Activated CD4-positive, CD25-positive, alpha-beta regulatory T cell treated with anti-CD3 and anti-CD28 coated beads, Interleukin-2, amount 50 U/mL, for 24 hours (primary cell): Measurements from ENCODE around the gene ENTHD1.
A peak's percentile ranks its signal among the peaks of the same experiment; 100 is the strongest.
"Not testable (repeated sequence)": the region's sequence is repeated elsewhere in the genome, so short reads cannot be mapped to it uniquely, and the experiment has no call there.

ENCODE experiments used
- ATAC-seq, 2 donors: fragments of 150-1000 bp; cut with Tn5 transposase; one replicate each; pipeline ENCODE4 v1.10.0; 2021; ENCODE audit warnings: mild to moderate bottlenecking in 1 of 2, moderate library complexity in 1 of 2

Gene ENTHD1

DNA sequence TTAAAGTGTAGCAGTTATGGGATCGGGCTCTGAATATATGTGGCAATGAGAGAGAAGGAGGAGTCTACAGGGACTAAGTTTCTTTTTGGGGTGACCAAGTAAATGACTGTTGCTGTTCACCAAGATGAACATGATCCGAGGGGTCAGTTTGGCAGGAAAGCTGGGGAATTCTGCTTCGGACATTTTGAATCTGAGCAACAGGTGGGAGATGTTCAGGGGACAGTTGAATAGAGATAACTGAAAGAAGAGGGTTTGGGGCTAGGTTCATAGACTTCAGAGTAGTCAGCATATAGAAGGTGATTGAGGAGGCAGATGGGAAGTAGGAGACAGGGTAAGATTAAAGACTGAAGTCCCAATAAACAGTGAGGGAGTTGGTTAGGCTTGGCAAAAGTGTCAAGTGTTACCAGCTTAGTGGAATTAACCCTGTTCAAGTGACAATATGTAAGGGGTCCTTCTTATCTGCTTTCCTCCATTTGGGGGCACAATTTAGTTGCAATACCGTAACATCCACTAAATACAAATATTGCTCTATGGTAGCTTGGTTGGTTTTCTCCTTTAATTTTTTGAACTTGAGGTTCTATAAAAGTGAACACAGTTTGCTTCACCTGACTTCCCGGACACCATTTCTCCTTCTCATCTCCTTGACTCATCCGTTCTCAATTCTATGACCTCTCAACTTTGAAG, 2.9 kb upstream of the ENTHD1 start:
- ATAC-seq, result no peak

DNA sequence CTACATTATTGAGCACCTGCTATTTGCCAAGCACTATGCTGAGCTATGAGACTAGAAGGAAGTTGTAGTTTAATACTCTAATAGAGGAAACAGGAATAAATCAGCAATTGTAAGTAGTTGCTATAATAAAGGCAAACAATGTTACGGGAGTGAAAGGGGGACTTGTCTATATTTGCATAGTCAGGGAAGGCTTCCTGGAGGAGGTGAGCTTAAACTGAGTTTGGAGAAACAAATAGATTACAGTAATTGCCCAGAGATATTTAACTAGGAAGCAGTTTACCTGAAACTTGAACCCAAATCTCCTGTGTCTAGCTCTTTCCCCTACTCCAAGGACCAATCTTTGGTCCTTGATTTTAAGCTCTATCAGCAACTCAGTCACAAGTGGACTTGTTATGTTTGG, 2.1 kb upstream of the ENTHD1 start:
- no peak for ATAC-seq

DNA sequence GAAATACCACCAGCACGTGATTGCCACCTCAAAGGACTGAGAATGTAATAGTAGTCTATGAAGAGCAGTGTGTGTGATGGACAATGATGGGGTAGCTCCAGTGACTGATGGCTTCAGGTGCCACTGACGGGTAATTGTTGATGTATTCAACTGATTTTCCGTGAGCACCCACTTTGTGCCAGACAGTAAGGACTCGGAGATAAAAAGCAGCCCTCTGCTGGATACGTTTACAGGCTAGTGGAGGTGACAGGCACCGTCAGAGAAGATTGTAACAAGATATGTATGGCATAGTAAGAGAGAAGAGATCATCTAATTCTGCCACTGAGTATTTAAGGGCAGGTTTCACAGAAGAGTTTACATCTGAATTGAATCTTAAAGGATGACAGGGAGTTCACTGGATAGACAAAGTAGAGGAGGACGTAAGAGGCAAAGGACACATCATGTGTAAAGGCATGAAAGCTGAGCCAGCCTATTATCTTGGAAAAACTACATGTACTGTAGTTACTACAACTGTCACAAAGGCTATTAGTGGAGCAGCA, 1.1 kb upstream of the ENTHD1 start:
- no peak for ATAC-seq

DNA sequence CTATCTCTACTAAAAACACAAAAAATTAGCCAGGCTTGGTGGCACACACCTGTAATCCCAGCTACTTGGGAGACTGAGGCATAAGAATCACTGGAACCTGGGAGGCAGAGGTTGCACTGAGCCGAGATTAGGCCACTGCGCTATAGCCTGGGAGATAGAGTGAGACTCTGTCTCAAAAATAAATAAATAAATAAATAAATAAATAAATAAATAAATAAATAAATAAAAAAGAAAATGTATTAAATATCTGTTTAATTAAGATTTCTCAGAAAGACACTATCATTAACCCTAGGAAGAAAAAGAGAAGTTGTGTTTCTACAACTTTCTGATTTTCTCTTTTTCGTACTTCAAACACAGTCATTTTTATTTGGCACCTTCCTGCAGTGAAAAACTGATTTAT, 3.6 kb downstream of the ENTHD1 start:
- ATAC-seq, result not testable (repeated sequence)

DNA sequence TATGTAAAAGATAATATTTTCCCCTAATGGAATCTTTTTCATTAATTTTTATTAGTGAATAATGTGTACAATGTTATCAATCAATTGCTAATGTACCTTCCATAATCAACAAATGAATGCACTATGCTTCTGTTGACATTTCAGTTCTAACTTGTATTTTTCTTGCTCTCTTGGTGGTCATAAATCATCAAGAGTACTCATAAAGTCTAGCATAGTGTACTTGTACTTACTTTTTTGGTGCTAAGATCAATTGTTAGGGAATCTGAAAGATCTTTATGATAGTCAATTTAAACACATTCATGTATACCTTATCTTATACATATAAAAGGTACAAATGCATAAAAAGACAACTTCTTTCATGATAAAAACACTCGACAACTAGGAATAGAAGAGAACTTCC, 10.5 kb downstream of the ENTHD1 start:
- no peak for ATAC-seq

DNA sequence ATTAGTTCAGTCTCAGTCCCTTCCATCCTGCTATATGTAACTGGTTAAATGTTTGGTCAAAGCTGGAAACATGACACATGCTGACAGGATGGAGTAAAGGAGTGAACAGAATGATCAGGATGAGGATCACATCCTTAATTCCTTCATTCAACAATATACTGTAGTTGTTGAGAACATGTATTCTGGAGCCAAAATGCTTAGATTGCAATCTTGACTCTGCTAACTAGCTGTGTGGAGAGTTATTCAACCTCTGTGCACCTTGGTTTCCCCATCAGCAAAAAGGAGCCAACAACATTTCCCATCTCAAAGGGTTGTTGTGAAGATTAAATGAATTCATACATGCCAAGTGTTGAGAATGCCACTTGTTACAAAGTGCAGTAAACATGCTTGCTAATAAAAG, 12.8 kb downstream of the ENTHD1 start:
- no peak for ATAC-seq

DNA sequence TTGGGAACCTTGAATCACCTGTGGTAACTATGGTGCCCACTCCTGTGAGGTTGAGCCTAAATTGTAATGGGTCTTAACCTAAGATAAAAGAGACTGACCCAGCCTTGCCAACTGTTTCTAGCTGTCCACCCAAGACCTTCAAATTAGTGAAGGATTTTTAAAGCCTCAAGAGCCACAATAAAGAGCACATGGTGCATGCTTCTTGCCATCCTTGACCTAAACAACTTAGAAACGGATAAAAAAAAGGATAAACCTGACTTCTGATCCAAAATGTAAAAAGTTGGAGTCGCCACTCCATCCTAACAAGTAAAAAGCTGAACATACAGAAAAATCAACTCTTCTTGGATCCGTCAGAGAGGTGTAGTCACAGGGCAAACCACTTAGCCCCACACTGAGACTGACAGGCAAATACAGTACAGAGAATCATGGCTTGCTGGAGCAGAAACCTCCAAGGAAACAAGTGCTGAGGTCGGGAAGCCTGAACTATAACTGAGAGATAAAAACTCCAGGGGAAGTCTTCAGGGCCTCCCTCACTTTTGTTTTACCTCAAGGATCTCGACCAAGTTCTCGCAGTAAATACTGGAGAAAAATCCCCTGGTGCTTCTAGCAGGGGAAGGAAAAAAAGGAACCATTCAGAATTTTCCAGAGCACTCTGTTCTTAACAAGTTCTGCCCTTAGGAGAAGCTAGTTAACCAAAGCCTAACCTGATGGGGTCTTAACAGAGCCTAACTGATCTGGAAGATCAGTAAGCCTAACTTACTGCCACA, 16.3 kb downstream of the ENTHD1 start:
- ATAC-seq, result no peak

DNA sequence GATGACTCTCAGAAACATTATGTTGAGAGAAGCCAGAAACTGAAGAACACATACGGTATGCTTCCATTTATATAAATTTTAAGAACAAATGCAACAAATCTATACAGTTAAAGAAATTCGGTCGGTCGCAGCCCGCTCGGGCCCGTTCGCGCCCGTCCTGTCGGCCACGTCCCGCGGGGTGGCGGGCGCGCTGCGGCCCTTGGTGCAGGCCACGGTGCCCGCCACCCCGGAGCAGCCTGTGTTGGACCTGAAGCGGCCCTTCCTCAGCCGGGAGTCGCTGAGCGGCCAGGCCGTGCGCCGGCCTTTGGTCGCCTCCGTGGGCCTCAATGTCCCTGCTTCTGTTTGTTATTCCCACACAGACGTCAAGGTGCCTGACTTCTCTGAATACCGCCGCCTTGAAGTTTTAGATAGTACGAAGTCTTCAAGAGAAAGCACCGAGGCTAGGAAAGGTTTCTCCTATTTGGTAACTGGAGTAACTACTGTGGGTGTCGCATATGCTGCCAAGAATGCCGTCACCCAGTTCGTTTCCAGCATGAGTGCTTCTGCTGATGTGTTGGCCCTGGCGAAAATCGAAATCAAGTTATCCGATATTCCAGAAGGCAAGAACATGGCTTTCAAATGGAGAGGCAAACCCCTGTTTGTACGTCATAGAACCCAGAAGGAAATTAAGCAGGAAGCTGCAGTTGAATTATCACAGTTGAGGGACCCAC, 18.2 kb downstream of the ENTHD1 start:
- not testable (repeated sequence) for ATAC-seq

DNA sequence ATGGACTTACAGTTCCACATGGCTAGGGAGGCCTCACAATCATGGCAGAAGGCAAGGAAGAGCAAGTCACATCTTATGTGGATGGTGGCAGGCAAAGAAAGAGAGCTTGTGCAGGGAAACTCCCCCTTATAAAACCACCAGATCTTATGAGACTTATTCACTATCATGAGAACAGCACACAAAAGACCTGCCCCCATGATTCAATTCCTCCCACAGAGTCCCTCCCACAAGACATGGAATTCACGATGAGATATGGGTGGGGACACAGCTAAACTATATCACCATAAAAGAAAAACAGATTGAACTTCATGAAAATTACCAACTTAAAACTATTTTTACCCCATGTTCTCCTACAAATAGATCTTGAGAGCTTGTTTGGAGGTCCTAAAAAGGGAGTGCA, 19.6 kb downstream of the ENTHD1 start:
- peak in 1 of 2 donors; percentile 55 for ATAC-seq

DNA sequence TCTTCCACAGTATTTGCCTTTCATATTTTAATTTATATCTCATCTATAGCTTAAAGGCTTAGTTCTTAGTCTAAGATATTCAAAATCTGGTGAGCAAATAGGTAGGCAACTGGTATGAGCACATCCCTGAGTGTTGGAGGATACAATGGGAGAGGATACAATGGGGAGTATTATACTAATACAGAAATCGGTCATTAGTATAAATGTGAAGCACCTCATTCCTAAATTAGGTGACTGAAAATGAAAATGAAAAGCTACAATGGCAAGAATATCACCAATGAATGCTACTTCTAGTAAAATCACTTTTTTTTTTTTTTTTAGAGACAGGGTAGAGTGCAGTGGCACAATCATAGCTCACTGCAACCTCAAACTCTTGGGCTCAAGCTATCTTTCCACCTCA, 21.0 kb downstream of the ENTHD1 start:
- no peak for ATAC-seq

DNA sequence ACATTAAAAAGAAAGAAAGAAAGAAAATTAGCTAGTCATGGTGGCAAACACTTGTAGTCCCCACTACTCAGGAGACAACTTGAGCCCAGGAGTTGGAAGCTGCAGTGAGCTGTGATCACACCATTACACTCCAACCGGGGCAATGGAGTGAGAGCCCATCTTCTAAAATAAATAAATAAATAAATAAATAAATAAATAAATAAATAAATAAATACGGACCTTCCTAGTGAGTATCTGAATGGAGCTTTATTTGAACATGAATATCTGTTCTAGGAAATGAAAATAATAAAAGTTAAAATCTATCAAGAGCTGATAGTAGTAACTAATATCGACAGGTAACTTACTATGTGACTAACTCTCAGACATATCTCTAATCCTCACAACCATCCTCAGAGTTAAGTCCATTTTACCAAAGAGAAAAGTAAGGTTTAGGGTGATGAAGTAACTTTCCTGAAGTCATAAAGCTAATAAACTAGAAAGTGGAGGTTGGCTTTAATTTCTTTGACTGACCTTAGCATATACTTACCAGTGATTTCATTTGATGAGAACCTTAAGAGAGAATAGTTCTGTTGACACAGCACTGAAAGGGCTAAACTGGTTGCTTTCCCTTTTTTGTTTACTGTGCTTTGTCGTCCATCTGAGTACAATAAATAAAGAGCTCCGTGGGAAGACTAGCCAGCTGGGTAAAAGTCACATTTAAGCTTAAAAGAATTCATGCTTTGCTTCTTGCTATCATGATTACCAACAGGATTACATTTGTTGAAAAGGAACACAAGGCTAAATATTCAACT, 22.4 kb downstream of the ENTHD1 start:
- ATAC-seq, result no peak

DNA sequence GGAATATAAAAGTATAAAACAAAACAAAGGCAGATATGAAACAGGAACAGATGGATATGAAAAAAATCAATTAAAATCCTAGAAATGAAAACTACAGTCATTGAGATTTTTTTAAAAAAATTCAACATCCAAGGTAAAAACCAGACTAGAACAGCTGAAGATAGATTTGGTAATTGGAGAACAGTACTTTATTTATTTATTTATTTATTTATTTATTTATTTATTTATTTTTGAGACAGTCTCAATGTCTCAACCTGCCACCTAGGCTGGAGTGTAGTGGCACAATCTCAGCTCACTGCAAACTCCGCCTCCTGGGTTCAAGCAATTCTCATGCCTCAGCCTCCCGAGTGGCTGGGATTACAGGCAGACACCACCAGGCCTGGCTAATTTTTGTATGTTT, 23.8 kb downstream of the ENTHD1 start:
- ATAC-seq, result not testable (repeated sequence)

DNA sequence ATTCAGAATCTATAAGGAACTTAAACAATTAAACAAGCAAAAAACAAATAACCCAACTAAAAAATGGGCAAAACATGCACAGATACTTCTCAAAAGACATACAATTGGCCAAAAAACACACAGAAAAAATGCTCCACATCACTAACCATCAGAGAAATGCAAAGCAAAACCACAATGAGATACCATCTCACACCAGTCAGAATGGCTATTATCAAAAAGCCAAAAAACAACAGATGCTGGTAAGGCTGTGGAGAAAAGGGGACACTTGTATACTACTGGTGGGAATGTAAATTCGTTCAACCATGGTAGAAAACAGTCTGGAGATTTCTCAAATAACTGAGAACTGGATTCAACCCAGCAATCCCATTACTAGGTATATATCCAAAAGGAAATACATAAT, 24.8 kb downstream of the ENTHD1 start:
- no peak for ATAC-seq

DNA sequence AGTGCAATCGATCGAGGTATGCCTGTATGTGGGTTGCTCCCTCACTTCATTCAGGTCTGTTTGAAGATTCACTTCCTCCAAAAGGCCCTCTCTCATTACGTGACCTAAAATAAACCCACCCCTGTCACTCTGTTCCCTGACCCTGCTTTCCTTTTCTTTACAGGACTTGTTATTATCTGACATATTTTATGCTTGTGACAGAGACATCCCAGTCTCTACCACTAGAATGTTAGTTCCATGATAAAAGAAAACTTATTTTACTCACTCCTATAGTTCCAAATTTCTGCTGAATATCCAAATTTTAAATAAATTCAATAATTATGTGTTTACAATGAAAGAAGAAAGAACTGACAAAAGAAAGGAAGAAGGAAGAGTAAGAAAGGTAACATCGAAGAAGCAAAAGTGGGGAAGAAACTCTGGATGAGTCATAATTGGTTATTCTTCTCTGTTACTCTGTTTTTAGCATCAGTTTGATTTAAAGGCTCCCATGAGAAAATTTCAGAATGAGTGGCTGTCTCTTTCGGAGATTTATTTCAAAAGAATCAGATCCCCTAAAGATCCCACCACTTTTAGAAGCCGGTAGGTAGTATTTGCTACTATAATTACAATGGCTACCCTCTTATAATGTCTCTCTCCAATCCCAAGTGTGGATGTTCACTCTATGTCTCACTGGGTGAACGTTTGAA, 33.5 kb downstream of the ENTHD1 start:
- ATAC-seq, result peak in 1 of 2 donors; percentile 36

DNA sequence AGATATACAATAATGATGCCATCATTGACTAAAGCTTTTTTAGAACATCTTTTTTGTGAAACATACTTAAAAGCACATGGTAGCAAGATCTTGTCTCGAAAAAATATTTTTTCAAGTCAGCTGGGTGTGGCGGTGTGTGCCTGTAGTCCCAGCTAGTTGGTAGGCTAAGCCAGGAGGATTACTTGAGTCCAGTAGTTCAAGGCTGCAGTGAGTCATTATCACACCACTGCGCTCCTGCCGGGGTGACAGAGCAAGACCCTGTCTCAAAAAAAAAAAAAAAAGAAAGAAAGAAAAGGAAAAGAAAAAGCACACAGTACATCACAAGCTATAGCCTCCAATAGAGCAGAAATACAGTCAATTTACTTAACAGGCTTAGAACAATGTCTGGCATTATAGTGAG, 37.0 kb downstream of the ENTHD1 start:
- no peak for ATAC-seq

DNA sequence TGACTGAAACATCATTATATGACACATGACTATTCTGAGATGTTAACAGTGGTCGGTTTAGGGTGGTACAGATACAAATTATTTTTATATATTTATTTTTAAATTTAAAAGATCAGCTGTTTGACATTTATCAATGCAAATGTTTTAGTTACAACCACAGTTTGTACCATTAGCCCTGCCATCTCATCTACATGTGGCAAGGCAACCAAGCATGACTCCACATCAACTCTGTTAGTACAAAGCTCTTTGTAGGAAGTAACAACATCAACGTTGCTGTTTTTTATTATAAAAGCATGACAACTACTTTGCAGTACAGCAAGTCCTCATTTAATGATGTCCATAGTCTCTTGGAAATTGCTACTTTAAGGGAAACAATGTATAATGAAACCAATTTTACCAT, 40.8 kb downstream of the ENTHD1 start:
- no peak for ATAC-seq

DNA sequence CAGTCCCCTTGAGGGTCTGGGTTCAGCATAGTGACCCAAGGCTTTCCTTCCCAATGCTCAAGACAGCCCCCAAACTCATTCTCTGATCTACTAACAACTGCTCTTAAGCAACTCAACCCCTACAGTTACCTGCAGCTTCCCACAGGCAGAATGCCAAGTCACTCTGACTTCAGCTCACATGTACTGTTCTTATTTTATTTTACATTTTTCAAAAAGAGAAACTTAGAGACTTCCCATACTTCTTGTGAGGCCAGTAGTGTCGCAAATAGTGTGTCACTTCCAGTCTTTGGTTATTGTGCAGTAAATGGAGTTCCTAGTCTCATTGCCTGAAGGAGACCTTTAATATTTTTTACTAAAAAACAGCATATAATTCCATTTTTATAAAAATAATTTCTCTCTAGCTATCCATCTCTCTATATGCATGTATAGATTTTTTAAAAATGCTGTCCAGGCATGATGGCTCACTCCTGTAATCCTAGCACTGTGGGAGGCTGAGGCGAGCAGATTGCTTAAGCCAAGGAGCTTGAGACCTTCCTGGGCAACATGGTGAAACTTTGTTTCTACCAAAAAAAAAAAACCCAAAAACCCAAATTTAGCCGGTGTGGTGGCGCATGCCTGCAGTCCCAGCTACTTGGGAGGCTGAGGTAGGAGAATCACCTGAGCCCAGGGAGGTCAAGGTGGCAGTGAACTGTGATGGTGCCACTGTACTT, 41.8 kb downstream of the ENTHD1 start:
- no peak for ATAC-seq

DNA sequence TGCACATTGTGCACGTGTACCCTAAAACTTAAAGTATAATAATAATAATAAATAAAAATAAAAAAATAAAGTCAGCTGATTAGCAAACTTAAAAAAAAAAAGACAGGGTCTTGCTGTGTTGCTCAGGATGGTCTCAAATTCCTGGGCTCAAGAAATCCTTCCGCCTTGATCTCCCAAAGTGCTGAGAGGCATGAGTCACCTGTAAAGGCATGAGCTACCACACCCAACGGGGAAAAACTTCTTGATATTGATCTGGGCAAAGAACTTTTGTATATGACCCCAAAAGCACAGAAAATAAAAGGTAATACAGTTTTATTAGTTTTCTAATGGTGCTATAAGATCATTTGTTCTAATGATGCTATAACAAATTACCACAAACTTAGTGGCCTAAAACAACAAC, 46.1 kb downstream of the ENTHD1 start:
- no peak for ATAC-seq

DNA sequence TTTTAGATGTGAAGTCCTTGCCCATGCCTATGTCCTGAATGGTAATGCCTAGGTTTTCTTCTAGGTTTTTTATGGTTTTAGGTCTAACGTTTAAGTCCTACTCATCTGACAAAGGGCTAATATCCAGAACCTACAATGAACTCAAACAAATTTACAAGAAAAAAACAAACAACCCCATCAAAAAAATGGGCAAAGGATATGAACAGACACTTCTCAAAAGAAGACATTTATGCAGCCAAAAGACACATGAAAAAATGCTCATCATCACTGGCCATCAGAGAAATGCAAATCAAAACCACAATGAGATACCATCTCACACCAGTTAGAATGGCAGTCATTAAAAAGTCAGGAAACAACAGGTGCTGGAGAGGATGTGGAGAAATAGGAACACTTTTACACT, 47.0 kb downstream of the ENTHD1 start:
- not testable (repeated sequence) for ATAC-seq

DNA sequence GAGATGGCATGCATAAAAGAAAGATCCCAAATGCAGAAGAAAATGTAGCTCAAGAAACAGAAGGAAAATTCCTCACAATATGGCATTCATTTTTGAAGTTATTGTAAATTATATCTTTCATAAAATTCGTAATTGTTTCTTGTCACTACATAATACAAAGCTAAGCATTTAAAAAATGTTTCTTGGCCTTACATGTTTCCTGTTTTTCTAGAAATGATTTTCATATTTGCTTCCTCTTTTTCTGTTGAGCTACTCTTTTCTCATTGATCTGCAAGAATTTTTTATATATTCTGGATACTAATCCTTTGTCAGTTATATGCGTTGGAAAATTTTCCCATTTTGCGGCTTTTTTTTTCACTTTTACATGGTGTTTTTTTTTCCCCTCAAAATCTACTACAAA, 48.0 kb downstream of the ENTHD1 start:
- ATAC-seq, result no peak

DNA sequence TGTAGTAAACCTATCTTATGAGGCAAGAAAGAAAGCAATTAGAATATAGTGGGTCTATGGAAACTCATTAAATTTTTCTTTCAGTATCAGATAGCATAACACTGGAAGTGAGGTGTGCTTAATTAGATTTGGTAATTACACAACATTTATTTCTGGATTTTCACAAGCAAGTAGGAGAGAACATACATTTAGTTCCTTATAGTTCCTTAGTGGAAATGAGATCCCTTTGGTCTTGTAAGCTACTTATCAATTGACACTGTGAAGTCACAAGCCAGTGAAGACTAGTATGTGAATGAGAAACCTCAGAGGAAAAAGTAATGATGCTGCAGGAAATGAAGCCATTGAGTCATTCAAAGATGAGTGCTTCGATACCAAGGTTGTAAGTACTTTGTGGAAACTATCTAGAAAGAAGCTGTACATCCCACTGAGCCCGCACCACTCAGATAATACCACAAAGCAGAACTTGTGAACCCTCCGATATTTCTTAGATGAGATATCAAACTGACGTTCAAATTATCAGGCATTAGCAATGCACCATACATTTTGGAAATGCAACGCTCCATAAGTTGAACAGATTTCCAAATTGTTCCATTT, 53.5 kb downstream of the ENTHD1 start:
- ATAC-seq, result peak; percentile 98 to 99
